IPS DF 4.7 (cell line): ENCODE results near the gene EIPR1.
"Not testable (repeated sequence)": the region's sequence is repeated elsewhere in the genome, so short reads cannot be mapped to it uniquely, and the experiment has no call there.

ENCODE experiments used
- DNase-seq: peaks from one replicate; pipeline ENCODE4 v3.0.0-alpha.2; 2013; ENCODE audit warnings: low spot score; ENCODE audit errors: extremely low read depth

The EIPR1 gene

DNA sequence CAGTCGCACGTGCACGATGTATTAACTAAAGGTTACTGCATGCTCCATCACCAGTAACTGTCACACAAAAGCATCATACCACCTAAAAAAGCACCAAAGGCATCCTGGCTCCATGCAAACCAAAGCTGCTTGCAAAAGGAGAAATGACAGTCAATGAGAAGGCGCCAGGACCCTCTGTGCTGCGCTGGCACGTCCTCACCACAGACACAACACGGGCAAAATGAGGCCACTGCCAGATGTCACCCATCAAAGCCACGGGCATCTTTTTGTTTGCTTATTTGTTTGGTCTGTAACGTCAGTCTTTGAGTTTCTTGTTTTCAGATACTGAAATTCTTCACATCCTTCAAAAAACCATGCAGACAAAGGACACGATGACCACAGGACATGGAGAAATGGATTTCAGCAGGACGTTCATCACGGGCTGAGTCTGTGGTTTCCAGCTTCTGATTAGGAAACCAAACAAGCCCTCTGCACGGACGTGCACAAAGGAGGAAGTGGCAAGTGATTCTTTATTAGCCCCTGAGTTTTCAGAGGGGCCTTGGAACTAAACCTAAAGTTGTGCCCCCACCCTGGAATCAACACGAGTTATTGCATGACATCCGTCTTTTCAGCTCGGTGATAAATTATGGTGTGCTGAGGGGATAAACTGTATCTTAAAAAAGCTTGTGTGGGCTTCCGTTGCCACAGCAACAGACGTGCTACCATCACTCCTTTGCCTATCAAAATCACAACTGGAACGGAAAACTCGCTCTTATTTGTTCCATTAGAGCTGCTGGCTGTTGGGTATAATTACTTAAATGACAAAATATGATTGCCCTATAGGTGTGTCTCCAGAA, 181.8 kb downstream of the EIPR1 start:
- DNase-seq = no peak

DNA sequence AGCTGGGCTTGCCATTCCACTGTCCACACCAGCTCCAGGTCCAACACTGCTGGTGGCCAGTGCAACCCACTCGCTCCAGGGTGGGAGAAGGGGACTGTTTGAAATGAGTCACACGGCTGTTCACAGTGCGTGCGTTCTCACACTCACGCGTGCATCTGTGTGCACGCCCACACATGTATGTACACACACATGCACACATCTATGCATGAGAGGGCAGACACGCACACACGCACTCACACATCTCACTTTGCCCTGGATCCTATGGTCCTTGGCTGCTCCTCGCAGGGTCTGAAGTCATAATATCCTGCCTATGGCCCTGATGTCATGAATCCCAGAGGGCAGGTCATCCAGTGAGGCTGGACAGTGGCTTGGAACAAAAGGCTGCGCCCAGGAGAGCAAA, 182.8 kb downstream of the EIPR1 start:
- DNase-seq = no peak

DNA sequence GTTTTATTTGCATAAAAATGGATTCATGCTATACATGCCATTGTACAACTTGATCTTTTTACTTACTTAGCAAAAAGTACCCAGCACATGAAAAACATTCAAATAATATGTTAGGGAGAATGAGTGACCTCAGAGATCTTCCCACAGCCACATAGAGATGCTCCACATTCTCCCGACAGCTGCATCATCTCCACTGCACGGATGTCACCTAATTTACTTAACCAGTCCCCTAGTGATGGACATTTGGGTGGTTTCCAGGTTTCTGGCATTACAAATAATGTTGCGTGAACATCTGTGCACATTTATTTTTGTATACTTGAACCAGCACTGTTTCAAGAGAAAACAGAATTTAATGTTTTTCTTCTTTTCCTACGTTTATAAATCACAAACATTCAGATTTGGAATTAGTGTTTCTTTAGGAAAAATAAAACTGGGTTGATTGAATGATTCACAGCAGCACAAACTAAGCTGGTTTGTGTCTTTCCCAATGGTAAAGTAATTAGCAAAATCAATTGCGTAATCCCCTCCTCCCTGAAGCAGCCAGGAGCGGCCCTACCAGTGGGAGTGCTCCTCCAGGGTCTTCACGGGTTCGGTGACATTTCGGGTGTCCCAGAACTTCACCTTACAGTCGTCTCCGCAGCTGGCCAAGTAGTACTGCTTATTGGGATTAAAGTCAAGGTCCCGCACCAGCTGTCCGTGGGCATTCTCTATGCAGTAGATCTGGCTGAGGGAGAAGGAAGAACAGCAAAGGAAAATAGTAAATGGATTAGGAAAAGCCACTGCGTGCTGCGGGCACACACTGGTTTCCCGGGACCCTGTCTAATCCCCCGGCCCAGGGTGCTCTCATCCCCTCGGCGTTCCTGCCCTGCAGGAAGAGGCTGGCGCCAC, 183.9 kb downstream of the EIPR1 start:
- DNase-seq = no peak

DNA sequence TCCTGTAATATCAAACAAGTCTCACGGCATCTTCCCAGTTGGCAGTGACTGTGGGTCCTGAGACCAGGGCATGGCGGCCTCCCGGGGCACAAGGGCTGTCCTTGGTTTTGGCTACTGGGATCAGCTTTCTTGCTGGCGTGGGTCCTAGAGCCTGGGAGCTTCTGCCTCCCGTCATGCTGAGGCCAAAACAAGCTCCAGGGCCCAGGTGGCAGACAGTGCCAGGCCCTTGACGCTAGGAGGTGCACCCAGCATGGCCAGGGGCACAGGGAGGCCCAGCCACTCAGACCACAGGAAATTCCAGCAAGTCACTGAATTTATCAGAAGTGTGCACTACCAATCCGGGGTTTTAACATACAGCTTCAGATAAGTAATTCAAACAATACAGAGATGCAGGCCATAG, 184.7 kb downstream of the EIPR1 start:
- DNase-seq = no peak

- DNase-seq = no peak
Measured at GRCh38 chr2:3192281-3192818, 185.3 kb downstream of the EIPR1 start.

GRCh38 chr2:3189961-3190360, 187.7 kb downstream of the EIPR1 start:
- DNase-seq = no peak

- no peak for DNase-seq
Measured at GRCh38 chr2:3189076-3189591, 188.5 kb downstream of the EIPR1 start.

DNA sequence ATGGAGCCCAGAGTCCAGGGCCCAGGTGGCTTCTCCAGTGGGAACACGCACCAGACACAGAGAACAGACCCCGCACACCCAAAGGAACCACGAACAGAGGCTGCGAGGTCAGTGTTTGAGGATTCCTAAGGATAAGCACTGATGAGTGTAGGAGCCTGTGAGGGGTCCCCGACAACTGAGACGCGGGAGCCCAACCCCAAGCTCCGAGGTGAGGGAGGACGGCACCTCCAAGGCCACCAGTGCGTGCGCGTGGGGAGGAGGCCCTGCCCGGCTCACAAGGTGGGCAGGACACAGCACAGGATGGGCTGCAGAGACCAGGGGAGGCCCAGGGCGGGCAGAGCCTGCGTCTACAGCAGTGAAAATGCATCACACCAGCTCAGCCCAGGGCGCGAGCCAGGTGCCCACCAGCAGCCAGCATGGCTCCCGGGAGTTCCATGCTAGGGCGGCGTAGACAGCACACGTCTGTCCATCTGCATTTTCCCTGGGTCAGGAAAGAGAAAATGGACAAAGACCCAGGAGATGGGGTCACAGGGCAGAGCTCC, 189.1 kb downstream of the EIPR1 start:
- DNase-seq = no peak

GRCh38 chr2:3187467-3187866, 190.2 kb downstream of the EIPR1 start:
- DNase-seq = no peak

DNA sequence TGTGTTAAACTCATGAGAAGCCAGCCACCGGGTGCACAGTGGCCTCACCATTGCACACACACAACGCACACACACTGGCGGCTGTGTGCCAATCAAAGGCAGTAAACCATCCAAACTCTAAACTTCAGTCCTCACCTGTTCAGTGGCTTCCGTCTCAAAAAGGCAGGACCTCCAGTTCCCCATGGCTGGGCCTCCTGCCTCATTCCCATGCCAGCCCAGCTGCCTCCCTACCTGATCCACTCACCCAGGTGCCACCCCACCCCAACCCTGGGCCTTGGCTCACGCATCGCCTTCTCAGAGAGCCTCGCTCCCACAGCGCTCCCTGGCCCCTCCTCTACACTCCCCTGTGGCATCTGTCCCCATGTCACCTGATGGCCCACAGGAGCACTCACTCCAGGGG, 190.9 kb downstream of the EIPR1 start:
- no peak for DNase-seq

GRCh38 chr2:3185910-3186309, 191.7 kb downstream of the EIPR1 start:
- DNase-seq = no peak

- no peak for DNase-seq
Measured at GRCh38 chr2:3185256-3185655, 192.4 kb downstream of the EIPR1 start.

DNA sequence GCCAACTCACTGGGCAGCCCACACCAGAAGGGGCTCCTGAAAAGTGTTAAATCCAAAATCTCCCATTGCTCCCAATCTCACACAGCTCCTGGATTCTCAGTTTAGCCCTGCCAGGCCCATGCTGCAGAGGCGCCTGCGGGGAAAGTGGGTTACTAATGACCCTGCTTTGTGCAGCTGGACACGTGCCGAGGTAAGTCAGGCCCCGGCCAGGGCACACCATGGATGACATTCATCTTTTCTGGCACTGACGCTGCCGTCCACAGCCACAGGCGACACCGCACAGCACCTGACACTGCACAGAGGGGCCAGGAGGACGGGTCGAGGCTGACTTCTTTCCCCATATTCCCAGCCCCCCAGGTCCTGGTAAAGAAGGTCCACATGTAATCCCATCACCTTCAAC, 193.5 kb downstream of the EIPR1 start:
- DNase-seq = no peak

DNA sequence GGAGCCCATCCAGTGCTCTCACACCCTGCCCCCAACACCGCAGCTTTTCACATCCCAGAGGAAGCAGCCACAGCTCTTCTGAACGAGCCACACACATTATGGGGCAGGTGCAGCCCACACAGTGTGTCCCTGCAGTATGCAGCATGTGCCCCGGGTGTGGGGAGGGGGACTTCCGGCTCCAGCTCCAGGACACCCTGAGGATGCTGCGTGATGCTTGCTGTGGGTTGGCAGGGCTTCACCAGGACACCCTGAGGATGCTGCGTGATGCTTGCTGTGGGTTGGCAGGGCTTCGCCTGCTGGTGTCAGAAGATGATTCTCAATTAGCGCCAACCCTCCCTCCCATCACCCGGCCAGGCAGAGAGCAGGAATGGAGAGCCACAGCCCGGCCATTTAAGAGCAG, 193.9 kb downstream of the EIPR1 start:
- DNase-seq = no peak

GRCh38 chr2:3182848-3183247, 194.8 kb downstream of the EIPR1 start:
- no peak for DNase-seq

GRCh38 chr2:3181416-3182010, 196.1 kb downstream of the EIPR1 start:
- no peak for DNase-seq

- not testable (repeated sequence) for DNase-seq
Measured at GRCh38 chr2:3180909-3181221, 196.8 kb downstream of the EIPR1 start.

DNA sequence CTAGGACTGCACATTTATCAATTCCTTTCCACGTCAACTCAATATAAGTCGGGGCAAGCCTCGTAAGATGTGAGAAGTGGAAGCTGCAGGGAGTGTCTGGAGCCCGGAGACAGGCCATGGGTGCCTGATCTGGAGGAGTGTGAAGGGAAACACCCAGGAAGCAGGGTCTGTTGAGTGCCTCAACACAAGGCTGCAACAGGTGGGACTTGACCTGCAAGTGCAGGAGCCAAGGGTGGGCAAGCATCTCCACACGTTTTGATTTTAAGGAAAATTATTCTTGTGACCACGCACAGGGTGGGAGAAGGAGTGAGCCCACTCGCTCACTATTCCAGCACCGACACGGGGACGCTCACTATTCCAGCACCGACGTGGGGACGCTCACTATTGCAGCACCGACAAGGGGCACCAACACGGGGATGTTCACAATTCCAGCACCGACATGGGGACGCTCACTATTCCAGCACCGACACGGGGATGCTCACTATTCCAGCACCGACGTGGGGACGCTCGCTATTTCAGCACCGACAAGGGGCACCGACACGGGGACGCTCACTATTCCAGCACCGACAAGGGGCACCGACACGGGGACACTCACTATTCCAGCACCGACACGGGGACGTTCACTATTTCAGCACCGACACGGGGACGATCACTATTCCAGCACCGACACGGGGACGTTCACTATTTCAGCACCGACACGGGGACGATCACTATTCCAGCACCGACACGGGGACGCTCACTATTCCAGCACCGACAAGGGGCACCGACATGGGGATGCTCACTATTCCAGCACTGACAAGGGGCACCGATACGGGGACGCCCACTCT, 197.3 kb downstream of the EIPR1 start:
- no peak for DNase-seq

DNA sequence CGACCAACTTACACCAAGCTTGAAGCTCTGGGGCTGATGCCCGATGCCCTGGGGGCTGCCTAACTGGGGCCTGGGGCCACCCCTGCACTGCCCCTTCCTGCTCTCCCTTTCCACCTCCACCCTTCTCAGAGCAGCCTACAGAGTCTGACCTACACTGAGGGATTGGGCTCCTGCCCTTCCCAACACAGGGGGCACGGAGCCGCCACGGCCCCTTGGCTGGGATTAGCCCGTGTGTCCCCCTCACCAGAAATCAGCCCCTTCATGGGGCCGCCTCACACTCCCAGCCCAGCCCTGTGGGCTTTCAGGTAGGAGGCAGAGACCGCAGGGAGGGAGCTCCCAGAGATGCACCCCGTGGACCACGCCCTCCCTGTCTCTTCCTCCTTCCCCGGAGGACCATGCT, 198.0 kb downstream of the EIPR1 start:
- DNase-seq = no peak

- DNase-seq = no peak
Measured at GRCh38 chr2:3179208-3179607, 198.4 kb downstream of the EIPR1 start.

DNA sequence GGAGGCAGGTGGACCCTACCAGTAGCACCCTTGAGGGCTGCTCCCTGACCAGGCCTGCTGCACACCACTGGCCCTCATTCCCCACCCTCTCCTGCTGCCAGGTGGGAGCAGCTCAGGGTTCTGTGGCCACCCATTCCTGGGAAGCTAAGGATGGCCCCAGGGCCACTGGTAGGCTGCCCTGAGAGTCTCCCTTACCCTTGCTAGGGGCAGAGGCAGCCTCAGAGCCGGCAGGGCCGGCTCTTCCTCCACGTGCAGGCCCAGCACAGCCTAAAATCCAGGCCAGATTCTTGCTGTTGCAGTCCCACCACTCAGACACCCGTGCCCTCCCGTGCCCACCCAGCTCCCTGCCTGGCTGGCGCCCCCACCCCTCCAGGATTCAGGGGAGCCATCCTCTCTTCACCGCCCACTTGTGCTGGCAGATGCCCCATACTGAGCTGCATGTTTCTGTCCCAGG, 199.0 kb downstream of the EIPR1 start:
- DNase-seq = no peak
